ENCODE results near the gene TMPRSS11A.

TMPRSS11A gene, protein sequence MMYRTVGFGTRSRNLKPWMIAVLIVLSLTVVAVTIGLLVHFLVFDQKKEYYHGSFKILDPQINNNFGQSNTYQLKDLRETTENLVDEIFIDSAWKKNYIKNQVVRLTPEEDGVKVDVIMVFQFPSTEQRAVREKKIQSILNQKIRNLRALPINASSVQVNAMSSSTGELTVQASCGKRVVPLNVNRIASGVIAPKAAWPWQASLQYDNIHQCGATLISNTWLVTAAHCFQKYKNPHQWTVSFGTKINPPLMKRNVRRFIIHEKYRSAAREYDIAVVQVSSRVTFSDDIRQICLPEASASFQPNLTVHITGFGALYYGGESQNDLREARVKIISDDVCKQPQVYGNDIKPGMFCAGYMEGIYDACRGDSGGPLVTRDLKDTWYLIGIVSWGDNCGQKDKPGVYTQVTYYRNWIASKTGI

DNA sequence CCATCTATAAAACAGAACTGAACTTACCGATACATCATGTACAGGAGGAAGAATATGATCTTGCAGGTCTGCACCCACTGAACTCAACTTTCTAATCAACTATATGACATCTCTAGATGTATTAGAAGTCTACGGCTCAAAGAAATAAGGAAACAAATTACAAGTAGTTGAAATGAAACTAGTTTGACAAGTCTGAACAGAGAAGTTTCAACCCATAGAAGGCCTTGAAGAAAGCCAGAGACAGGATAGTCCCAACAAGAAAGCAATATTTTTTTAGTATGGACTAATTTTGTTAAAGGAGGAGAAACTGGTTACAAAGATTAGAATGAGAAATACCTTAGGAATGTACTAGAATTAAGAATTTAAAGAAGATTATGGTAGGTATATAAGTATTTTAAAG is at the start of gene TMPRSS11A:
Gene TMPRSS11A, minus strand, starts transcription at position 138 of the 400 bp plus-strand sequence. Its CDS starts 100 bp downstream, at position 38.
- no peaks in the 10 kb centered on the region for H3K36me3 Mint-ChIP-seq

DNA sequence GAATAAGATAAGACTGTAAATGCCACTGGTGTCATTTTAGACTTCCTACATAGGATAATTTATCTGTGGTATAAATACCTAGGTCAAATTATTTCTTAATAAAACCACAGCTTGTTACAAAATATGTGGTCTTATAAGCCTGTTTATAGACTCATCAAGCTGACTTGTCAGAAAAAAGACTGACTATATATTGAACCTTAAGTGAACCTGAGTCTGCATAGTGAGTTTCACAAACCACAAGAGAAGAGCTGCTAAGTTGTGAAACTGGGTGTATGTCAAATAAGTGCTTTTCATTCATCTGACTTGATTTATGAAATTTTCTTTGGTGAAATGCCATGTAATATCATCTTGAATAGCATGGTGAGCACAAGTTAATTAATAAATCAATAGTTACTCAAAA is 48.4 kb upstream of the TMPRSS11A start:
- Mint-ChIP-seq H3K36me3 (no peaks in the 10 kb centered on the region), H3K4me1 (no peaks in the 10 kb centered on the region), H3K27ac (no peak overlapping the region), H3K4me3 (no peak overlapping the region), H3K27me3 (peaks cover 1% of the 10 kb centered on the region), H3K9me3 (peaks cover 2% of the 10 kb centered on the region)

More for the DNA sequence above, at the start of gene TMPRSS11A:
- H3K9me3 Mint-ChIP-seq, result no peaks in the 10 kb centered on the region
- H3K4me1 Mint-ChIP-seq, result no peaks in the 10 kb centered on the region
- no peak within 1 kb of the TSS for H3K27ac Mint-ChIP-seq
- H3K27me3 Mint-ChIP-seq, result no peaks in the 10 kb centered on the region
- no peak within 1 kb of the TSS for H3K4me3 Mint-ChIP-seq

DNA sequence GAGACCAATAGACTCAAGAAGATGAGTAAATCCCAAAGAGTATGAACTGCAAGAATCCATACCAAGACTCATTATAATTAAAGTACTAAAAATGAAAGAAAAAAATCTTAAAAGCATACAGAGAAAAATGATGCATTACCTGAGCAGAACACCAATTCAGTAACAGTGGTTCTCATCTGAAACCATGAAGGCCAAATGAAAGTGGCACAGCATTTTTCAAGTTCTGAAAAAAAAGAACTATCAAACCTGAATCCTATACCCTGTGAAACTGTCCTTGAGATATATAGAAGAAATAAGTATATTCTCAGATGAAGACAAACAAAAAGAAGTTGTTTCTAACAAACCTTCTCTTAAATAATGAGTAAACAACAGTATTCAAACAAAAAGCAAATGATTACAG is 39.6 kb upstream of the TMPRSS11A start:
- Mint-ChIP-seq H3K4me1 (no peaks in the 10 kb centered on the region), H3K36me3 (no peaks in the 10 kb centered on the region), H3K4me3 (no peak overlapping the region), H3K9me3 (peaks cover 18% of the 10 kb centered on the region), H3K27ac (no peak overlapping the region), H3K27me3 (peaks cover 2% of the 10 kb centered on the region)

DNA sequence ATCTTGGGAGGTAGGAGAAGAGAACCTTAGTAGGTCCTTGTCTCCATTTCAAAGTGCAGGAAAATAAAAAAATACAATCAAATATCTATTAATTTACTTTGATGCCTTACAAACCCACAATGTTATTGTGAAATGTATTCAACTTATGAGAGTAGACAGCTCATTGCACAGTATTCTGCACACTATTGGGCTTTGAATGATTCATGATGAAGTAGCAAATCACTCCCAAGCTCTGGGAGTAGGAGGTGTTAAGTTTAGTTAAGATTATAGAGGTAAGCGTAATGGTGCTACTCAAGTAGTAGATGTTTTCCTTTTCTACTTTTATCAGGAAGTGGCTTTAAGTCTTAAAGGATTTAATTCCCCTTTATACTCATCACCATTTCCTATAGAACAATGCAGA is 32.8 kb upstream of the TMPRSS11A start:
- no peak overlapping the region for H3K4me3 Mint-ChIP-seq
- no peaks in the 10 kb centered on the region for H3K9me3 Mint-ChIP-seq
- H3K4me1 Mint-ChIP-seq, result no peaks in the 10 kb centered on the region
- H3K36me3 Mint-ChIP-seq, result no peaks in the 10 kb centered on the region
- H3K27me3 Mint-ChIP-seq, result peaks cover 9% of the 10 kb centered on the region
- no peak overlapping the region for H3K27ac Mint-ChIP-seq

DNA sequence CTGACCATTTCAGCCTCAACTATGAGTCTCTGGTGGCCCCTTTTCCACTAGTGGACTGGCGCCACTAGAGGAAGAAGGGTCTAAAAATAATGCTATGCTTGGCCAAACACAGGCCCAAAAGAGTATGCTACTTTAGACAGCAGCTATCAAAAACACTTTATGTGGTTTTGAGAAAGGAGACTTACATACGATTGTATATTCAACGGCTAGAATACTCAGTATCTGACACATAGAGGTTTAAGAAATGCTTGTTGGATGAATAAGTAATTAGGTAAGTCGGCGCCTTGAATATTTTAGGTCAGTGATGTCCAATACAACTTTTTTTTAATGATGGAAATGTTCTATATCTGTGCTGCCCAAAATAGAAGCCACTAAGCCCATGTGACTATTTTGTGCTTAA is 25.7 kb upstream of the TMPRSS11A start:
- H3K4me3 Mint-ChIP-seq, result no peak overlapping the region
- peaks cover 8% of the 10 kb centered on the region for H3K27me3 Mint-ChIP-seq
- H3K36me3 Mint-ChIP-seq, result no peaks in the 10 kb centered on the region
- H3K4me1 Mint-ChIP-seq, result no peaks in the 10 kb centered on the region
- no peak overlapping the region for H3K27ac Mint-ChIP-seq
- no peaks in the 10 kb centered on the region for H3K9me3 Mint-ChIP-seq

DNA sequence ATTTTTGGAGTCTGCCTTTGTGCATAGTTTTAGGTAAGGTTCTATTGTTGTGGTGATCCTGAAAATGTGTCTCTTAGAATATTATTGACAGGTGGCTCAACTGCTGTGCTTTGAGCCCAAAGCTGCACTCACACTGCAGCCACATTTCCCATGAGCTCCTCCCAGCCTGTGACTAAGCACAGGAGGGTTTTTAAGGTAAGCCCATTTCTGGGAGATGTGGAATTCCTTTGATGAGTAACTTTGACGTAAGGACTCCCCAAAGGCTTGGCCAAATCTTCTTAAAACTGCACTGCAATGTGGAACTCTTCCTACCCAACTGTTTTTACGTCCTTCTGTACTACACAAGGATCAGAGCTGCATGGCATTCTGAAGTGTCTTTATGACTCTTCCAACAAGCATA is 20.0 kb upstream of the TMPRSS11A start:
- Mint-ChIP-seq H3K27me3 (peaks cover 9% of the 10 kb centered on the region), H3K36me3 (no peaks in the 10 kb centered on the region), H3K27ac (no peak overlapping the region), H3K9me3 (no peaks in the 10 kb centered on the region), H3K4me3 (no peak overlapping the region), H3K4me1 (no peaks in the 10 kb centered on the region)

DNA sequence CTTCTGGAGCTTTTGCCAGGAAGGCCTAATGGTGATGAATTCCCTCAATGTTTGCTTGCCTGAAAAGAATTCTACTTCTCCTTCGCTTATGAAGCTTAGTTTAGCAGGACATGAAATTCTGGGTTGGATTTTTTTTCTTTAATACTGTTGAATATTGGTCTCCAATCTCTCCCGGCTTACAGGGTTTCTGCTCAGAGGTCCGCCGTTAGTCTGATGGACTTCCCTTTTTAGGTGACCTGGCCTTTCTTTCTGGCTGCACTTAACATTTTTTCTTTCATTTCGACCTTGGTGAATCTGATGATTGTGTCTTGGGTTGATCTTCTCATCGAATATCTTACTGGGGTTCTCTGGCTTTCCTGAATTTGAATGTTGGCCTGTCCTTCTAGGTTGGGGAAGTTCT is 17.2 kb upstream of the TMPRSS11A start:
- Mint-ChIP-seq H3K36me3 (no peaks in the 10 kb centered on the region), H3K27me3 (peaks cover 9% of the 10 kb centered on the region), H3K9me3 (peaks cover 4% of the 10 kb centered on the region), H3K27ac (no peak overlapping the region), H3K4me3 (no peak overlapping the region), H3K4me1 (no peaks in the 10 kb centered on the region)

DNA sequence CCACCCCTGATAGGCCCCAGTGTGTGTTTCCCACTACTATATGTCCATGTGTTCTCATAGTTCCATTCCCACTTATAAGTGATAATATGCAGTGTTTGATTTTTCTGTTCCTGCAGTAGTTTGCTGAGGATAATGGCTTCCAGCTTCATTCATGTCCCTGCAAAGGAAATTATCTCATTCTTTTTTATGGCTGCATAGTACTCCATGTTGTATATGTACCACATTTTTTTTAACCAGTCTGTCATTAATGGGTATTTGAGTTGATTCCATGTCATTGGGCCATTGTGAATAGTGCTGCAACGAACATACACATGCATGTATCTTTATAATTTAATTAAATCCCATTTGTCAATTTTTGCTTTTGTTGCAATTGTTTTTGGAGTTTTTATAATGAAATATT is 10.3 kb upstream of the TMPRSS11A start:
- Mint-ChIP-seq H3K9me3 (peaks cover 11% of the 10 kb centered on the region), H3K27ac (no peak overlapping the region), H3K27me3 (no peaks in the 10 kb centered on the region), H3K4me3 (no peak overlapping the region), H3K36me3 (no peaks in the 10 kb centered on the region), H3K4me1 (no peaks in the 10 kb centered on the region)

DNA sequence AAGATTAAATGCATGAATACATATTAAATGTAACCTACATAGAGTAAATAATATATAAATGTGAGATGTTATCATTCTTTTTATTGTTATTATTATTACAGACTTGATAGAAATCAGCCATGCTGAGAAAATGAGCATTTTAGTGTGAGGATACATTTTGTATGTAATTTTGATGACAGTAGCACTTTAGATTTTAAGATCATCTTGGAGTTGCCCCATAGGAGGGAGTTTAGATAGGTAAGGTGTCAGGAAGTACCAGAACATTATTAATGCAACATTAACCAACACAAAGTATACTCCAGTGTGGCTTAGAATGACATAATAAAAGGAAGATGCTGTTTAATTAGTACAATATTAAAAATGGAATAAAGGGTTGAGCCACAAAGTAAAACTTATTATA is 8.4 kb downstream of the TMPRSS11A start:
- peaks cover 6% of the 10 kb centered on the region for H3K27me3 Mint-ChIP-seq
- H3K9me3 Mint-ChIP-seq, result peaks cover 7% of the 10 kb centered on the region
- H3K4me3 Mint-ChIP-seq, result no peak overlapping the region
- no peaks in the 10 kb centered on the region for H3K36me3 Mint-ChIP-seq
- H3K27ac Mint-ChIP-seq, result no peak overlapping the region
- no peaks in the 10 kb centered on the region for H3K4me1 Mint-ChIP-seq

DNA sequence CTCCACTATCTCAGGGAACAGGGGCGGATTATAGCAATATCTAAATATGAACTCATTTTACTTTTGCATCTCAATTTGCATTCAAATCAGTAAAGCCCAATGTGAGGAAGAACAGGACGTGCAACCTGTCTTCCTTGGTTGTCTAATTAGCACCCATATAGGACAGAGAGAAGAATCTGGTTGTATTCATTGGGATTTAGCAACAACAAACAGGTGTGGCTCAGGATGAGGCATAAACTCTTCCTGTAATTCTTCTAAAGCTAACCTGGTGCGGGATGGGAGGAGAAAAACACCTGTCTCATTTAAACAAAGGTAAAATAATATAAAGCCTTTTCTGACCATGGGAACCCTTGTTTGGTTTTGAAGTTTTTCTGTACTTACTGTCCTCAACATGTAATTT is 22.2 kb downstream of the TMPRSS11A start:
- no peaks in the 10 kb centered on the region for H3K4me1 Mint-ChIP-seq
- peaks cover 1% of the 10 kb centered on the region for H3K27me3 Mint-ChIP-seq
- no peaks in the 10 kb centered on the region for H3K36me3 Mint-ChIP-seq
- no peak overlapping the region for H3K4me3 Mint-ChIP-seq
- H3K9me3 Mint-ChIP-seq, result peaks cover 12% of the 10 kb centered on the region
- H3K27ac Mint-ChIP-seq, result no peak overlapping the region

DNA sequence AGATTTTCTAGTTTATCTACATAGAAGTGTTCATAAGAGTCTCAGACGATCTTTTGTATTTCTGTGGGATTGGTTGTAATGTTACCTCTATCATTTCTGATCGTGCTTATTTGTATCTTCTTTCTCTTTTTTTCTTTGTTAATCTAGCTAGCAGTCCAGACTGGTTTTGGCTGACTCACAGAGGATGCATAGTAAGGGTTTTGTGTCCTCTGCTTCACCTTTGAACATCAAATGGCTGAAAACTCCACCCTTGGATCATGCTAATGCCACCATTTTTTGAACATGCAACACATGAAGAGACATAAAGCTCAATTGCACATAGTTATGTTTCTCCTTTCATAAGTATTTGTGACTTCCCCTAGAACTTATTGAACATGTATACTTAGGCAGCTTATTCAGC is 22.8 kb downstream of the TMPRSS11A start:
- peaks cover 1% of the 10 kb centered on the region for H3K27me3 Mint-ChIP-seq
- H3K27ac Mint-ChIP-seq, result no peak overlapping the region
- H3K9me3 Mint-ChIP-seq, result peaks cover 12% of the 10 kb centered on the region
- H3K36me3 Mint-ChIP-seq, result no peaks in the 10 kb centered on the region
- no peak overlapping the region for H3K4me3 Mint-ChIP-seq
- no peaks in the 10 kb centered on the region for H3K4me1 Mint-ChIP-seq

DNA sequence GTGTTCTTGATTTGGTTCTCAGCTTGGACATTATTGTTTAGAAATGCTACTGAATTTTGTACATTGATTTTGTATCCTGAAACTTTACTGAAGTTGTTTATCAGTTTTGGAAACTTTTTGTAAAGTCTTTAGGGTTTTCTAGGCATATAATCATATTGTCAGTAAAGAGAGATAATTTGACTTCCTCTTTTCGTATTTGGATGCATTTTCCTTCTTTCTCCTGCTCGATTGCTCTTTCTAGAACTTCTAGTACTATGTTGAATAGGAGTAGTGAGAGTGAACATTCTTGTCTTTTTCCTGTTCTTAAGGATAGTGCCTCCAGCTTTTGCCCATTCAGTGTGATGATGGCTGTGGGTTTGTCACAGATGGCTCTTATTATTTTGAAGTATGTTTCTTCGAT is 24.1 kb downstream of the TMPRSS11A start:
- Mint-ChIP-seq H3K36me3 (no peaks in the 10 kb centered on the region), H3K27ac (no peak overlapping the region), H3K4me3 (no peak overlapping the region), H3K27me3 (peaks cover 1% of the 10 kb centered on the region), H3K9me3 (peaks cover 12% of the 10 kb centered on the region), H3K4me1 (no peaks in the 10 kb centered on the region)

DNA sequence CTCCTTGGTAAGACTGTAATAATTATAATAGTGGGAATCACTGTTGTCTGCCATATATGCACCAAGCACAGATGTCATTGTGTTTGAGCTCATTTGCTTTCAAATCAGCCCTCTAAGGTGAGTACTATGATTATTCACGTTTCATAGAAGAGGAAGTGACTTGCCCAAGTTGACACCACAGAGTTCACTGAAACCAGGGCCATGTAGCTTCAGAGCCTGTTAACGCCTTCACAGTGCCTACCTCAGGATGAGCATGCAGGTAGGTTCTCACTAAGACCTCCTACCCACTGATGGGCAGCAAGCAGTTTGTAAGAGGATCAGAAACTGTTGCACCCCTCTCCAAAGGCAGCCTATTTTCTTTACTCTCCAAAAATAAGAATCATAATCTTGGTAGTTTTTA is 27.4 kb downstream of the TMPRSS11A start:
- H3K4me3 Mint-ChIP-seq, result no peak overlapping the region
- peaks cover 12% of the 10 kb centered on the region for H3K9me3 Mint-ChIP-seq
- H3K27me3 Mint-ChIP-seq, result peaks cover 5% of the 10 kb centered on the region
- no peak overlapping the region for H3K27ac Mint-ChIP-seq
- no peaks in the 10 kb centered on the region for H3K4me1 Mint-ChIP-seq
- H3K36me3 Mint-ChIP-seq, result no peaks in the 10 kb centered on the region

DNA sequence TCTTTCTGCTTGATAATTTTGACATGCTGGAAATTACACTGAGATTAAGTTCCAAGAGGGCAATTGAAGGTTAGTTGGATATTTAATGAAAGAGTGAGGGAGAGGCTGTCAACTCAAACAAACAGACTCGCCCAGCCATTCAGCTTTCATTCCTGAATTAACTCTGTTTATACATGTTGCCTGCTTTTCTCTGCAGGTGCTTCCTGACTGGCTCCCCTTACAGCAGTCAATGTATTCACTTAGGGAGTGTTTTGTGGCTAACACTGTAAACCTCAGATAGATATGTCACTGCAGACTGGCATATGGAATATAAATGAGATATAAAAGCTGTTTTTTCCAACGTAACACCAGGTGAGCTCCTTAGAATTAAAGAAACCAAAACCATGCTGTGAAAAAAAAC is 28.7 kb downstream of the TMPRSS11A start:
- Mint-ChIP-seq H3K4me3 (no peak overlapping the region), H3K9me3 (peaks cover 12% of the 10 kb centered on the region), H3K4me1 (no peaks in the 10 kb centered on the region), H3K27me3 (peaks cover 7% of the 10 kb centered on the region), H3K36me3 (no peaks in the 10 kb centered on the region), H3K27ac (no peak overlapping the region)

DNA sequence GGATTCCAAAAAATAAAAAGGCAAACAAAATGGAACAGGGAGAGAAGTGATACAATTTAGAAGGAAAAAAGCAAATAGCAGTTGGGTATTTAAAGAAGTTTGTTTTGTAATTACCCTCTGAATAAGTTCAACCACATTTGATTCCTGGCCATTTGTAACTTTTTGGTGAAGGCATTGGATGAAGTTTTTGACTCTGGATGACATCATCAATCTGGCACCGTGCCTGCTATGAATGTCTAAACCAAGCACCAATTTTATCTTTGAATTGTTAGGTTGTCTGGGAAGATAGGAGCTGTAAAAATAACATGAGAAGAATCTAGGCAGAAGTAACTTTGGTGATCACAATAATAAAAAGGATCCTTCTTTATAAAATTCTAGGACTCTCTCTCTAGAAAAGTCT is 29.5 kb downstream of the TMPRSS11A start:
- Mint-ChIP-seq H3K4me1 (no peaks in the 10 kb centered on the region), H3K36me3 (no peaks in the 10 kb centered on the region), H3K9me3 (peaks cover 8% of the 10 kb centered on the region), H3K27ac (no peak overlapping the region), H3K27me3 (peaks cover 8% of the 10 kb centered on the region), H3K4me3 (no peak overlapping the region)

DNA sequence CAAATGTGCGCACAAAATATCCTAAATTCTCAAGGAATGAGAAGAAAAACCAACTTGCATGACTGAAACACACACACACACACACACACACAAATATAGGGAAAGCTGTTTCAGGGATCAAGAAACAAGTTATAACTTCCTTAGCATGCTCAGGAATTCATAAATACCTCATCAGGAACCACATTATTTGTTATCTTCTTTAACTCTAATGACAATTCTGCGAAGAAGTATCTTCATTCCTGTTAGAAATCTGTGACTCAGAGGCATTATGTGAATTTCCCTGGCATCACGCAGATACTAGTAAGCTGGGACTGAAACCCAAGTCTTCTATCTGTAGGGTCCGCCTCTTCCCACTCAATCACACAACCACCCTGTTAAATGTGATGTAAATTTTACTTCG is 30.3 kb downstream of the TMPRSS11A start:
- no peaks in the 10 kb centered on the region for H3K36me3 Mint-ChIP-seq
- no peak overlapping the region for H3K27ac Mint-ChIP-seq
- H3K4me3 Mint-ChIP-seq, result no peak overlapping the region
- peaks cover under 1% of the 10 kb centered on the region for H3K9me3 Mint-ChIP-seq
- H3K4me1 Mint-ChIP-seq, result no peaks in the 10 kb centered on the region
- peaks cover 8% of the 10 kb centered on the region for H3K27me3 Mint-ChIP-seq

DNA sequence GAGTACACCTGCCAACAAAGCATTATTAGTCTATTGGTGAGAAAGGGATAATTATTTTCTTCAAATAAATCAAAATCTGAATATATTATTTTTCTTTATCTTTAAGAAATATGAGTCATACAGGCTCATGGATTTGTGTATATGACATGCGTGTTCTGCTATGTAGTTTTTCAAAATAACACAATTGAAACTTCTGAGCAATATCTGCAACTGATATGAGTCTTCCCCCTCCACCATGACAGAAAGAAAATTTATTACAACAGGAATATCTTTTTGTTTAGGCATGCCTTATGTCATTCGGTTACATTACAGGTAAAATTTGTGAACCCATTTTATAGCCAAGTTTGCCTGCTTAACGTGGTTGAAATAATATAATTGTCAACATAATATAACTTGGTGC is 32.0 kb downstream of the TMPRSS11A start:
- no peaks in the 10 kb centered on the region for H3K36me3 Mint-ChIP-seq
- H3K27me3 Mint-ChIP-seq, result peaks cover 10% of the 10 kb centered on the region
- H3K4me1 Mint-ChIP-seq, result no peaks in the 10 kb centered on the region
- no peak overlapping the region for H3K4me3 Mint-ChIP-seq
- H3K27ac Mint-ChIP-seq, result no peak overlapping the region
- no peaks in the 10 kb centered on the region for H3K9me3 Mint-ChIP-seq
